Activated CD8-positive, alpha-beta T cell treated with anti-CD3 and anti-CD28 coated beads, Interleukin-2, amount 10 ng/mL, durations not matched to agents 7 days and 5 days (primary cell): ENCODE data around the gene FHOD3. TPM values are rescaled to one million over a fixed set of nuclear protein-coding genes. Genes with fewer than 3 reads are reported as not detected.

ENCODE experiments used
- ATAC-seq: fragments of 150-1000 bp; cut with Tn5 transposase; one replicate; pipeline ENCODE4 v1.10.0; 2021; ENCODE audit warnings: moderate library complexity
- CTCF ChIA-PET: fragments of 350-600 bp; sonication (Branson Sonifier 250); formaldehyde crosslinking; loops from one replicate; lab custom pipeline; 2021; ENCODE audit warnings: antibody characterized with exemption; lab: Charles Lee
- POLR2A ChIA-PET: fragments of 350-600 bp; sonication (Branson Sonifier 250); formaldehyde crosslinking; loops from one replicate; lab custom pipeline; 2021; ENCODE audit warnings: antibody characterized with exemption; lab: Charles Lee
- DNase-seq: peaks from one replicate; pipeline ENCODE4 v3.0.0-alpha.2; 2020
- H3K27ac Mint-ChIP-seq: one replicate; pipeline ENCODE4 v1.8.0; 2021; ENCODE audit warnings: mild to moderate bottlenecking, mixed read lengths
- H3K27me3 Mint-ChIP-seq: one replicate; pipeline ENCODE4 v1.8.0; 2021; ENCODE audit warnings: low read depth, mixed read lengths
- H3K36me3 Mint-ChIP-seq: one replicate; pipeline ENCODE4 v1.8.0; 2021; ENCODE audit warnings: low read depth, mixed read lengths
- H3K4me1 Mint-ChIP-seq: one replicate; pipeline ENCODE4 v1.8.0; 2021; ENCODE audit warnings: low read depth, mixed read lengths
- H3K4me3 Mint-ChIP-seq: one replicate; pipeline ENCODE4 v1.8.0; 2021; ENCODE audit warnings: mild to moderate bottlenecking, mixed read lengths
- H3K9me3 Mint-ChIP-seq: one replicate; pipeline ENCODE4 v1.8.0; 2022; ENCODE audit warnings: mixed read lengths; ENCODE audit not compliant: insufficient read depth
- total RNA-seq, 2 experiments: library from RNA; stranded (reverse); gene quantifications; one replicate each; pipeline ENCODE4 v1.2.3, GENCODE V29; 2021

FHOD3 gene
- total RNA-seq, 2 experiments from 2014 or later = not detected

DNA sequence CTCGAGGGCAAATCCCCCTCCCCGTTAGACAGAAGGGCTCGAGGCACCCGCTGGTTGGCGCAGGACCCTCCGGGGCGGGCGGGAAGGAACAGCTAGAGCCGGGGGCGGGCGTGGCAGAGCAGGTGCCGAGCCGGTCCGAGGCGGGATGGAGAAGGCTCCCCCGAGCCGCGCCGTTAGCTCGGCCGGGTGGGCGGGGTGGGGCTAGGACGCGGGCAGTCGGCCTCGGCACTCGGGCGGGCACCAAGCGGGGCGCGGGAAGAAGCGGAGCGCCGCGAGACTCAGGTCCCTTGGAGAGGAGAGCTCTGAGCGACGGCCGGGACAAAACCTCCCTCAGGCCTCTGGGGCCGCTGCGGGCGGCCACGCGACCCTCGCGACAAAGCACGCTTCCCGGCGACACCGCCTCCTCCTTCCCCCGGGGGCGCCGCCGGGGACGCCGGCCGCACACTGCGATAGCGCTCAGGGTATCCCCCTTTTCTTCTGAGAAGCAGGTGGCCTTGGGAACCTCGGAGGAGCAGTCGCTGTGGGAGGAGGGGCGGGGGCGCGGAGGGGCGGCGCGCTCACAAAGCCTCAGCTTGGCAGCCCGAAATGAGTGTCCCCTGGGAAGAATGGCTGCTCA is 721 bp downstream of the FHOD3 start:
- DNase-seq (no peak), ATAC-seq (peak; percentile 46)

GRCh38 chr18:36299015-36299414 is 1.5 kb downstream of the FHOD3 start:
- H3K4me3 Mint-ChIP-seq = no peak overlapping the region
- no peaks in the 10 kb centered on the region for H3K36me3 Mint-ChIP-seq
- ATAC-seq (no peak), DNase-seq (no peak)
- POLR2A ChIA-PET = no interaction called here
- H3K27me3 Mint-ChIP-seq = peaks cover 37% of the 10 kb centered on the region
- CTCF ChIA-PET = no interaction called here
- H3K27ac Mint-ChIP-seq = no peak overlapping the region
- H3K4me1 Mint-ChIP-seq = no peaks in the 10 kb centered on the region
- H3K9me3 Mint-ChIP-seq = no peaks in the 10 kb centered on the region

More for the DNA sequence above, 721 bp downstream of the FHOD3 start:
- ChIA-PET POLR2A (no interaction called here), CTCF (no interaction called here)
- Mint-ChIP-seq H3K27ac (no peak overlapping the region), H3K4me3 (no peak overlapping the region), H3K4me1 (no peaks in the 10 kb centered on the region), H3K27me3 (peaks cover 31% of the 10 kb centered on the region), H3K9me3 (no peaks in the 10 kb centered on the region), H3K36me3 (no peaks in the 10 kb centered on the region)

- Mint-ChIP-seq H3K36me3 (no peaks in the 10 kb centered on the region), H3K4me1 (no peaks in the 10 kb centered on the region), H3K27me3 (peaks cover 43% of the 10 kb centered on the region), H3K4me3 (no peak overlapping the region), H3K9me3 (no peaks in the 10 kb centered on the region), H3K27ac (no peak overlapping the region)
- no peak for ATAC-seq
- DNase-seq = no peak
- ChIA-PET CTCF (no interaction called here), POLR2A (no interaction called here)
Measured at GRCh38 chr18:36300211-36300610, 2.7 kb downstream of the FHOD3 start.

DNA sequence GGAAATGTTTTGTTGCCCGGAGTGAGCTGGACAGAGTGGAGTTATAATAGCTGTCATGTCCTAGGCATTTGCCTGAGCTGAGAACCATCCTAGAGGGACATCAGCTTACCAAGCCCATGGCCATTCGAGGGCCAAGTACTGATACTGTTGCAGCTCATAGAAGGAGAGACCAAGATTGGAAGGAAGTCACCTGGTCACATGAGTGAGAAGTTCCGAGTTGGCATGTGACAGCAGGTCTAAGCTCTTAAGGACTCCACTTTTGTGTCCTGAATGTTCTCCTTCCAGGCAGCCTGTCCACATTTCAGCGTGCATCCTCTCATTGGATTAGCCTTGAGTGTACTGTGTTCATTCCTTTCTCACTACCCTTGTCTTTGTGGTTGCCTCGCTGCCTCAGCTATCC is 4.4 kb downstream of the FHOD3 start:
- peaks cover 55% of the 10 kb centered on the region for H3K27me3 Mint-ChIP-seq
- no peaks in the 10 kb centered on the region for H3K4me1 Mint-ChIP-seq
- no peaks in the 10 kb centered on the region for H3K36me3 Mint-ChIP-seq
- CTCF ChIA-PET = no interaction called here
- ATAC-seq (no peak), DNase-seq (no peak)
- H3K27ac Mint-ChIP-seq = no peak overlapping the region
- POLR2A ChIA-PET = no interaction called here
- no peaks in the 10 kb centered on the region for H3K9me3 Mint-ChIP-seq
- no peak overlapping the region for H3K4me3 Mint-ChIP-seq

GRCh38 chr18:36302676-36303075 is 5.2 kb downstream of the FHOD3 start:
- CTCF ChIA-PET = no interaction called here
- no peaks in the 10 kb centered on the region for H3K9me3 Mint-ChIP-seq
- no peaks in the 10 kb centered on the region for H3K4me1 Mint-ChIP-seq
- H3K27ac Mint-ChIP-seq = no peak overlapping the region
- POLR2A ChIA-PET = no interaction called here
- no peak for DNase-seq
- no peak for ATAC-seq
- no peak overlapping the region for H3K4me3 Mint-ChIP-seq
- no peaks in the 10 kb centered on the region for H3K36me3 Mint-ChIP-seq
- peaks cover 55% of the 10 kb centered on the region for H3K27me3 Mint-ChIP-seq

- Mint-ChIP-seq H3K9me3 (no peaks in the 10 kb centered on the region), H3K36me3 (no peaks in the 10 kb centered on the region), H3K4me3 (no peak overlapping the region), H3K27ac (no peak overlapping the region), H3K4me1 (no peaks in the 10 kb centered on the region), H3K27me3 (peaks cover 55% of the 10 kb centered on the region)
- ChIA-PET POLR2A (no interaction called here), CTCF (no interaction called here)
- ATAC-seq = no peak
- no peak for DNase-seq
Measured at GRCh38 chr18:36303211-36303844, 5.8 kb downstream of the FHOD3 start.

DNA sequence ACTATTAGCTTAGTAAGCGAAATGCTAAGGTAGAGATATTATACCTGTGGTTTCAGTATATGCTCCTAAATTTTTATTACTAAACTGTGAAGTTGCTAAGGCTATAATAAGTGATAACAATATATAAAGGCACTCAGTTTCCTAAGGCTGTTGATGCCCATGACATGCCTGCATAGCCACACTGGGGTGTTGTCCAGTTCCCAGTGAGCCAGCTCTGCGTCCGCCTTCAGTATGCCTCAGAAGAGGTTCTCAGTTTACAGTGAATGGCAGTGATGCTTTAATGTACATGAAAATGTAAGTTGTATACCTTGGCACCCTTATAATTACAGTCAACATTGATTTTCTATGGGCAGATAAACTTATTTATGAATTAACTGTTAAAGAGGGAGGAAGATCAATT is 7.2 kb downstream of the FHOD3 start:
- ChIA-PET POLR2A (no interaction called here), CTCF (no interaction called here)
- H3K4me3 Mint-ChIP-seq = no peak overlapping the region
- H3K4me1 Mint-ChIP-seq = no peaks in the 10 kb centered on the region
- no peaks in the 10 kb centered on the region for H3K36me3 Mint-ChIP-seq
- no peak overlapping the region for H3K27ac Mint-ChIP-seq
- no peak for ATAC-seq
- peaks cover 44% of the 10 kb centered on the region for H3K27me3 Mint-ChIP-seq
- no peaks in the 10 kb centered on the region for H3K9me3 Mint-ChIP-seq
- no peak for DNase-seq

- H3K36me3 Mint-ChIP-seq = no peaks in the 10 kb centered on the region
- no peak for ATAC-seq
- H3K27me3 Mint-ChIP-seq = peaks cover 40% of the 10 kb centered on the region
Measured at GRCh38 chr18:36305375-36305774, 7.9 kb downstream of the FHOD3 start.

GRCh38 chr18:36307513-36307912 is 10.0 kb downstream of the FHOD3 start:
- DNase-seq (no peak), ATAC-seq (no peak)
- no peak overlapping the region for H3K27ac Mint-ChIP-seq
- H3K27me3 Mint-ChIP-seq = peaks cover 34% of the 10 kb centered on the region
- no peaks in the 10 kb centered on the region for H3K9me3 Mint-ChIP-seq
- CTCF ChIA-PET = interaction anchor here (1.4 kb wide), 1 partner anchor 23 kb away, joined by 3 read pairs; no protein-coding TSS in a partner anchor
- H3K36me3 Mint-ChIP-seq = no peaks in the 10 kb centered on the region
- POLR2A ChIA-PET = no interaction called here
- H3K4me1 Mint-ChIP-seq = no peaks in the 10 kb centered on the region
- H3K4me3 Mint-ChIP-seq = no peak overlapping the region

More at GRCh38 chr18:36305375-36305774, 7.9 kb downstream of the FHOD3 start:
- no peaks in the 10 kb centered on the region for H3K9me3 Mint-ChIP-seq
- no peak for DNase-seq
- no peak overlapping the region for H3K4me3 Mint-ChIP-seq
- ChIA-PET CTCF (no interaction called here), POLR2A (no interaction called here)
- no peak overlapping the region for H3K27ac Mint-ChIP-seq
- H3K4me1 Mint-ChIP-seq = no peaks in the 10 kb centered on the region

- ATAC-seq = no peak
- CTCF ChIA-PET = interaction anchor here (1.0 kb wide), 1 partner anchor 28 kb away, joined by 3 read pairs; no protein-coding TSS in a partner anchor
- H3K27ac Mint-ChIP-seq = no peak overlapping the region
- H3K9me3 Mint-ChIP-seq = no peaks in the 10 kb centered on the region
- no peaks in the 10 kb centered on the region for H3K4me1 Mint-ChIP-seq
- DNase-seq = no peak
- H3K36me3 Mint-ChIP-seq = no peaks in the 10 kb centered on the region
- POLR2A ChIA-PET = no interaction called here
- H3K27me3 Mint-ChIP-seq = peaks cover 24% of the 10 kb centered on the region
- no peak overlapping the region for H3K4me3 Mint-ChIP-seq
Measured at GRCh38 chr18:36308711-36309435, 11.4 kb downstream of the FHOD3 start.

DNA sequence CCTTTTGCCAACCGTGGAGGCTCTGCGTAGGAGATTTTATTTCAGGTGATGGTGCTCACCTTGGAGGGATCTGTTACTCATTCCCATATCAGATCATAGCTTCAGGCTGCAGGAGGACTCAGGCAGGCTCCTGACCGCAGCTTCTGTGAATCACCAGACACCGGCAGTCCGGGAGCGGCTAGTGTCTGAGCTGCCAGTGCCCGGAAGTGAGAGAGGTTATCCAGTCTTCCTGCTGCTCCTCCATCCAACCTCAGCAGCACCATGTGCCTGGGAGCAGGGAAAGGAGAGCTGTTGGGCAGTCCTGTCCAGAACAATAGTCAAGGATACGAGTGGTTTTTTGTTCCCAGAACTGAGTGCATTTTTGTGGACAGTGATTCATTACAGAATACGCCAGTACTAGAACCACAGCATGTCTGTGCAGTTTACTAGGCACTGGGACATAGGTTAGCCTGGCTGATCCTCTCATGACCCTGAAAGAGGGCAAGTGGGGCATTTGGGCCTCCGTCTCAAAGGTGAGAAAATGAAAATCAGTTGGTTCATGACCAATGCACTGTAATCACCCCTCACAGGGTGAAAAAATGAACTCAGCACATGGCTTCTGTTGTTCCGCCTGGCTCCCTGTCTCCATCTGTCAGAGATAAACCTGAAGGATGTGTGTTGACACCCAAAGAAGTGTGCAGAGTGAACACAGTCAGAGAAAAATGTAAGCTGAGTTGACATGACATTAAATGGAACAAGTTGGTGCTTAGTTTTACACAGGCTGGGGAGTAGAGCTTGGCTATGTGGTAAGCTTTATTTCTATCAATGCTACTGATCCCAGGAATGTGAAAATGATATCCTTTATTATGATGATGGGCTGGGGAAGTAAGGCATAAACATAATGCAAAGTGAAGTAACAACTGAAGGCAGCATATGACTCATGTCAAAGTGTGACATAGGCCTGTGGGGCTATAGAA is 12.2 kb downstream of the FHOD3 start:
- ChIA-PET CTCF (interaction anchor here (1.0 kb wide), 1 partner anchor 29 kb away, joined by 3 read pairs; no protein-coding TSS in a partner anchor), POLR2A (no interaction called here)
- no peak overlapping the region for H3K27ac Mint-ChIP-seq
- H3K36me3 Mint-ChIP-seq = no peaks in the 10 kb centered on the region
- no peak for ATAC-seq
- H3K4me3 Mint-ChIP-seq = no peak overlapping the region
- DNase-seq = no peak
- peaks cover 19% of the 10 kb centered on the region for H3K27me3 Mint-ChIP-seq
- no peaks in the 10 kb centered on the region for H3K4me1 Mint-ChIP-seq
- H3K9me3 Mint-ChIP-seq = no peaks in the 10 kb centered on the region
